ENCODE data around the gene SPO11.

Gene SPO11

DNA sequence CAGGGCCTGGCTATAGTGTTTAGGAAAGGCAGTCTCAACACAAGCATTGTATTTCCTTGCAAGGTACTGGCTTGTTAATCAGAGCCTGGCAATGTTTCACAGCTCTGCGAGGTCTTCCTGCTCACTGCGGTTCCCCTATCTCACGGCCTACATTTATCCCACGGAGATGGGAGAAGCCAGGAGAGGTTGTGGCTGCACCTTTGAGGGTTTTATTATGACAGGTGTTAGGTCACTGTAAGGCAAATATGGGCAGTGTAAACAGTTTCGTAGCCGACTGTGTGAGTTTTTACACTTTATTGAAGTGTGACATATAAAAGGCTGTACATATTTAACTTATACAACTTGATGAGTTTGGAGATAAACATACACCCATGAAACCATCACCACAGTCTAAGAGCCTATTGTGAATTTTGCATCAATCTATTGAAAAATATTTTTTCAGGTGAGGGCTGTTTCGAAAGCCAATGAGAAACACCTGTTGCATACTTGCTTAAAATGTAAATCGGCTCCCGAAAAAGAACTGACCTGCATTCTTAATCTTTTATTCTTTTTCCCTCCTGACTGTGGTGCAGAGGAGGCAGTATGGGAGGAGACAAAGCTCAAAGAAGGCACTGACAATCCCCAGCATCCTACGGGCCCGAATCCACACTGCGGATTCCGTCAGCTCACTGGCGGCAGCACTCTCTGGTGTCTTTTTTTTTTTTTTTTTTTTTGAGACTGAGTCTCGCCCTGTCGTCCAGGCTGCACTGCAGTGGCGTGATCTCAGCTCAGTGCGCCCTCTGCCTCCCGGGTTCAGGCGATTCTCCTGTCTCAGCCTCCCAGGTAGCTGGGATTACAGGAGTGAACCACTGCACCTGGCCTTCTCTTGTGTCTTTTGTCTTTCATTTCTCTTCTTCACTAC is 54.1 kb downstream of the SPO11 start:
- no peak for DNase-seq (ENCODE audit: low read depth)
- no peak for TF ChIP-seq POLR2A (IDR thresholded peaks at IDR 0.05; ENCODE audit: extremely low read depth, insufficient read length)
- TF ChIP-seq MYC (IDR thresholded peaks at IDR 0.05; ENCODE audit: low read depth, low read length), result no peak
- no peak for TF ChIP-seq MAX (IDR thresholded peaks at IDR 0.05; ENCODE audit: low read depth, low read length)
- no peak for TF ChIP-seq CTCF (IDR thresholded peaks at IDR 0.05; ENCODE audit: low read depth, low read length)
- no peak overlapping the region for H3K4me3 ChIP-seq (ENCODE audit: low read depth, low read length)

- no peak for DNase-seq (ENCODE audit: low read depth)
- H3K4me3 ChIP-seq (ENCODE audit: low read depth, low read length), result no peak overlapping the region
- TF ChIP-seq MYC (IDR thresholded peaks at IDR 0.05; ENCODE audit: low read depth, low read length) (no peak), POLR2A (IDR thresholded peaks at IDR 0.05; ENCODE audit: extremely low read depth, insufficient read length) (no peak), CTCF (IDR thresholded peaks at IDR 0.05; ENCODE audit: low read depth, low read length) (no peak), MAX (IDR thresholded peaks at IDR 0.05; ENCODE audit: low read depth, low read length) (no peak)
Observed at GRCh38 chr20:57384486-57384885, 54.9 kb downstream of the SPO11 start.

DNA sequence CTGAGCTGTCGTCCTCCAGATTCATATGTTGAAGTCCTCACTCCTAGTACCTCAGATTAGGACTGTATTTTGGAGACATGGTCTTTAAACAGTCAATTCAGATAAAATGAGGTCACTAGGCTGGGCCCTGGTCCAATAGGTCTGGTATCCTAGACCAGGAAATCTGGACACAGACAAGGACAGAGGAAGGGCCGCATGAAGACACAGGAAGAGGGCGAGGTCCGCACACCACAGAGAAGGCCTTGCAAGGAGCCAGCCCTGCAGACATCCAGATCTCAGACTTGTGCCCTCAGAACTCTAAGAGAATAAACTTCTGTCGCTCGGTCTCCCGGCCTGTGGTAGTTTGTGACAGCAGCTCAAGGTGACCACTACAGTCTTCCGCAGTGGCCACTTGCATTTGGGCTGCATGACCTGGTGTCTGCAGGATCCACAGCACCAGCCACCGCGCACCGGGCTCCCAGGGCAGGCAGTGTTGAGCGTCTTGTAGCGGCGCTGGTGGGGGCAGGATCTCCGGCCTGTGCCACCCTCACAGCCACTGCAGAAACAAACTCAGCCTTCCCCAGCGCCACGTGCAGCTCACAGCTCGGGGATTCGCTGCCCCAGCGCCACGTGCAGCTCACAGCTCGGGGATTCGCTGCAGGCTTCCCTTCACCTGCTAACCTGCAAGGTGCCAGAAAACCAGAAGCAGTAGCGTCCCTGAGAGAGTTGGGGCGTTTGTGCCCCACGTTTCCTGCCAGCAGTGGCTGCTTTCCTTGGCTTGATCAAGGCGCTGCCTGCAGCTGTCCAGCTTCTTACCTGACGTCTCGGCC is 55.6 kb downstream of the SPO11 start:
- no peak for TF ChIP-seq MYC (IDR thresholded peaks at IDR 0.05; ENCODE audit: low read depth, low read length)
- no peak for TF ChIP-seq POLR2A (IDR thresholded peaks at IDR 0.05; ENCODE audit: extremely low read depth, insufficient read length)
- TF ChIP-seq CTCF (IDR thresholded peaks at IDR 0.05; ENCODE audit: low read depth, low read length), result no peak
- TF ChIP-seq MAX (IDR thresholded peaks at IDR 0.05; ENCODE audit: low read depth, low read length), result no peak
- no peak overlapping the region for H3K4me3 ChIP-seq (ENCODE audit: low read depth, low read length)
- no peak for DNase-seq (ENCODE audit: low read depth)

GRCh38 chr20:57385940-57386339 is 56.3 kb downstream of the SPO11 start:
- no peak for TF ChIP-seq MAX (IDR thresholded peaks at IDR 0.05; ENCODE audit: low read depth, low read length)
- TF ChIP-seq CTCF (IDR thresholded peaks at IDR 0.05; ENCODE audit: low read depth, low read length), result no peak
- TF ChIP-seq POLR2A (IDR thresholded peaks at IDR 0.05; ENCODE audit: extremely low read depth, insufficient read length), result no peak
- no peak for TF ChIP-seq MYC (IDR thresholded peaks at IDR 0.05; ENCODE audit: low read depth, low read length)
- DNase-seq (ENCODE audit: low read depth), result no peak
- H3K4me3 ChIP-seq (ENCODE audit: low read depth, low read length), result no peak overlapping the region

- no peak for DNase-seq (ENCODE audit: low read depth)
- H3K4me3 ChIP-seq (ENCODE audit: low read depth, low read length), result no peak overlapping the region
- TF ChIP-seq CTCF (IDR thresholded peaks at IDR 0.05; ENCODE audit: low read depth, low read length), result no peak
- TF ChIP-seq MYC (IDR thresholded peaks at IDR 0.05; ENCODE audit: low read depth, low read length), result no peak
- TF ChIP-seq MAX (IDR thresholded peaks at IDR 0.05; ENCODE audit: low read depth, low read length), result no peak
- no peak for TF ChIP-seq POLR2A (IDR thresholded peaks at IDR 0.05; ENCODE audit: extremely low read depth, insufficient read length)
Observed at GRCh38 chr20:57386762-57387161, 57.2 kb downstream of the SPO11 start.
